HepG2 (cell line): ENCODE measurements around the gene BAHD1.

Experiments used
- GABPB1 ChIP-seq: IDR thresholded peaks from 2 replicates; pipeline ENCODE4 v1.6.1; 2016; ENCODE audit warnings: mild to moderate bottlenecking, missing genetic modification reagents, moderate library complexity, missing compliant biosample characterization
- GTF2F1 ChIP-seq: fragments of 150-350 bp; IDR thresholded peaks from 2 replicates; pipeline ENCODE4 v1.6.1; 2014; ENCODE audit warnings: low read length
- GZF1 ChIP-seq: sonication (generic); formaldehyde crosslinking; IDR thresholded peaks from 2 replicates; pipeline ENCODE4 v1.5.1; 2020; ENCODE audit warnings: mild to moderate bottlenecking, missing genetic modification reagents
- HNRNPH1 ChIP-seq: fragments of 200-400 bp; formaldehyde crosslinking; optimal IDR thresholded peaks from 2 replicates; pipeline ENCODE3; 2017; ENCODE audit warnings: mild to moderate bottlenecking, low read depth, low read length
- IKZF1 ChIP-seq: fragments of 450-650 bp; IDR thresholded peaks from 2 replicates; pipeline ENCODE4 v1.7.1; 2016
- KAT7 ChIP-seq: IDR thresholded peaks from 2 replicates; pipeline ENCODE4 v1.6.1; 2018; ENCODE audit warnings: borderline replicate concordance, missing compliant biosample characterization
- MED1 ChIP-seq: sonication (generic); formaldehyde crosslinking; IDR thresholded peaks from 2 replicates; pipeline ENCODE4 v1.4.0; 2020; ENCODE audit warnings: missing genetic modification reagents
- POLR2AphosphoS5 ChIP-seq: IDR thresholded peaks from 2 replicates; pipeline ENCODE4 v1.6.1; 2012; ENCODE audit warnings: low read depth, low read length
- RFX1 ChIP-seq: fragments of 450-650 bp; IDR thresholded peaks from 2 replicates; pipeline ENCODE4 v1.6.1; 2017
- SP140L ChIP-seq: sonication (generic); formaldehyde crosslinking; IDR thresholded peaks from 2 replicates; pipeline ENCODE4 v1.4.0; 2020; ENCODE audit warnings: missing genetic modification reagents, borderline replicate concordance
- ZNF780A ChIP-seq: sonication (generic); formaldehyde crosslinking; IDR thresholded peaks from 2 replicates; pipeline ENCODE4 v1.8.0; 2022; ENCODE audit warnings: mild to moderate bottlenecking, missing genetic modification reagents, moderate library complexity
- TF ChIP-seq, protein P1 (sequence below): sonication (generic); formaldehyde crosslinking; IDR thresholded peaks from 2 replicates; pipeline ENCODE4 v1.5.0; 2020; ENCODE audit warnings: mild to moderate bottlenecking, missing genetic modification reagents, moderate library complexity

DNA sequence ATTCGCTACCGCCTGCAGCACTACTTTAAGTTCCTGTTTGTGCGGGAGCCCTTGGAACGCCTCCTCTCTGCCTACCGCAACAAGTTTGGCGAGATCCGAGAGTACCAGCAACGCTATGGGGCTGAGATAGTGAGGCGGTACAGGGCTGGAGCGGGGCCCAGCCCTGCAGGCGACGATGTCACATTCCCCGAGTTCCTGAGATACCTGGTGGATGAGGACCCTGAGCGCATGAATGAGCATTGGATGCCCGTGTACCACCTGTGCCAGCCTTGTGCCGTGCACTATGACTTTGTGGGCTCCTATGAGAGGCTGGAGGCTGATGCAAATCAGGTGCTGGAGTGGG is 31.0 kb downstream of the BAHD1 start:
- no peak for TF ChIP-seq KAT7 (CRISPR knock-in tag)
- no peak for TF ChIP-seq IKZF1
- TF ChIP-seq GTF2F1 = no peak
- TF ChIP-seq, protein P1, sequence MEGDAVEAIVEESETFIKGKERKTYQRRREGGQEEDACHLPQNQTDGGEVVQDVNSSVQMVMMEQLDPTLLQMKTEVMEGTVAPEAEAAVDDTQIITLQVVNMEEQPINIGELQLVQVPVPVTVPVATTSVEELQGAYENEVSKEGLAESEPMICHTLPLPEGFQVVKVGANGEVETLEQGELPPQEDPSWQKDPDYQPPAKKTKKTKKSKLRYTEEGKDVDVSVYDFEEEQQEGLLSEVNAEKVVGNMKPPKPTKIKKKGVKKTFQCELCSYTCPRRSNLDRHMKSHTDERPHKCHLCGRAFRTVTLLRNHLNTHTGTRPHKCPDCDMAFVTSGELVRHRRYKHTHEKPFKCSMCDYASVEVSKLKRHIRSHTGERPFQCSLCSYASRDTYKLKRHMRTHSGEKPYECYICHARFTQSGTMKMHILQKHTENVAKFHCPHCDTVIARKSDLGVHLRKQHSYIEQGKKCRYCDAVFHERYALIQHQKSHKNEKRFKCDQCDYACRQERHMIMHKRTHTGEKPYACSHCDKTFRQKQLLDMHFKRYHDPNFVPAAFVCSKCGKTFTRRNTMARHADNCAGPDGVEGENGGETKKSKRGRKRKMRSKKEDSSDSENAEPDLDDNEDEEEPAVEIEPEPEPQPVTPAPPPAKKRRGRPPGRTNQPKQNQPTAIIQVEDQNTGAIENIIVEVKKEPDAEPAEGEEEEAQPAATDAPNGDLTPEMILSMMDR (CRISPR knock-in tag) = no peak; the same call in 1 of the 2 replicates
- no peak for TF ChIP-seq ZNF780A (CRISPR knock-in tag)
- TF ChIP-seq GABPB1 = no peak
- TF ChIP-seq GZF1 = no peak
- no peak for TF ChIP-seq RFX1
- TF ChIP-seq MED1 (CRISPR knock-in tag) = no peak
- no peak for TF ChIP-seq POLR2AphosphoS5
- no peak for TF ChIP-seq HNRNPH1
- TF ChIP-seq SP140L = no peak
